Mucosa of stomach (tissue), 1 donor: Measurements from ENCODE around the gene PKP3.

Experiments used
- H3K27me3 ChIP-seq: one replicate; pipeline ENCODE4 v1.7.0; 2013; ENCODE audit warnings: mild to moderate bottlenecking, low read length; ENCODE audit not compliant: control insufficient read depth, insufficient read depth
- H3K36me3 ChIP-seq: one replicate; pipeline ENCODE4 v1.7.0; 2013; ENCODE audit warnings: low read length; ENCODE audit not compliant: control insufficient read depth, insufficient read depth
- H3K4me1 ChIP-seq: one replicate; pipeline ENCODE4 v1.7.0; 2013; ENCODE audit warnings: mild to moderate bottlenecking, low read length; ENCODE audit not compliant: control insufficient read depth, insufficient read depth
- H3K4me3 ChIP-seq: one replicate; pipeline ENCODE4 v1.7.0; 2013; ENCODE audit warnings: low read length
- H3K9ac ChIP-seq: one replicate; pipeline ENCODE4 v1.7.0; 2013; ENCODE audit warnings: mild to moderate bottlenecking, low read length, moderate library complexity
- H3K9me3 ChIP-seq: one replicate; pipeline ENCODE4 v1.7.0; 2013; ENCODE audit warnings: mild to moderate bottlenecking, low read length, moderate library complexity; ENCODE audit not compliant: control insufficient read depth
- donor health status: Pancreatic carcinoma.

PKP3 gene

DNA sequence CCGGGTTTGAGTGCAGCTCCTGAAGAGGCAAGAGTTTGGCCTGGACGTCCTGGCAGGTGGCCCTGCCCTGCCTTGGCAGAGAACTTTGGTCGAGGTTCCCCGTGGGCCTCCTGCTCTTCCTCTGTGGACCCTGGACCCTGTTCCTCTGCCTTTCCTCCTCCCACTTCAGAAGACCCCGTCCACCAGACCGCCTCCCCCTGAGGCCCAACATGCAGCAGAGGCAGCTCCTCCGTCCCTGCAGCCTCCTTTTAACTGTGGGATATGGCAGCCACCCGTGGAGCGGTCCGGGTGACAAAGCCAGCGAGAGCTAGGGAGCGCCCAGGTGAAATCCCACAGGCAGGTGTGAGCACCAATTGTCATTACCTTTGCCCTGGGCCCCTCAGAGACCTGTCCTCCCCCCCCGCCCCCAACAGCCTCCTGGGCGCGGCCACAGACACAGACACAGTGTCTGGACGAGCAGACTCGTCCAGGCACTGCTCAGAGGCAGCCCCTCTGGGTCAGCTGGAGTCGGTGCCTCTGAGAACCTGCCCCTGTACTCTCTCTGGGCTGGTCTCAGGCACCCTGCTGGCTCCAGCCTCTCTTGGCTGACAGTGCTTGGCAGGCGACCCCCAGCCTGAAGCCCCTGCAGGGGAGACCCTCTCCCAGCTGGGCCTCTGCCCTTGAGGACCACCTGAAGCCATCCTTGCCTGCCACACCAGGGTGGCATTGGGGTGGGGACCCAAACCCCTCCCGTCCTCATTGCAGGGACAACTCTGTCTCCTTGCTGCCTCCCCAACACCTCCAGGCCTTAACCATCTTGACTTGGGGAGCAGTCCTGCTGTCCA, 52.0 kb downstream of the PKP3 start:
- no peak overlapping the region for H3K4me3 ChIP-seq
- no peak overlapping the region for H3K9ac ChIP-seq
- peaks cover 35% of the 10 kb centered on the region for H3K4me1 ChIP-seq

GRCh38 chr11:446891-447290, 52.9 kb downstream of the PKP3 start:
- Histone ChIP-seq H3K4me1 (peaks cover 39% of the 10 kb centered on the region), H3K27me3 (peaks cover 5% of the 10 kb centered on the region), H3K36me3 (no peaks in the 10 kb centered on the region), H3K9me3 (no peaks in the 10 kb centered on the region), H3K9ac (no peak overlapping the region), H3K4me3 (no peak overlapping the region)

More for the DNA sequence above, 52.0 kb downstream of the PKP3 start:
- Histone ChIP-seq H3K27me3 (peaks cover 8% of the 10 kb centered on the region), H3K9me3 (no peaks in the 10 kb centered on the region), H3K36me3 (no peaks in the 10 kb centered on the region)

- H3K9me3 ChIP-seq = no peaks in the 10 kb centered on the region
- no peaks in the 10 kb centered on the region for H3K36me3 ChIP-seq
- no peaks in the 10 kb centered on the region for H3K27me3 ChIP-seq
- peaks cover 39% of the 10 kb centered on the region for H3K4me1 ChIP-seq
- peak overlapping the region; percentile 86 for H3K4me3 ChIP-seq
- peak overlapping the region; percentile 67 for H3K9ac ChIP-seq
Measured at GRCh38 chr11:447923-448731, 54.1 kb downstream of the PKP3 start.

- Histone ChIP-seq H3K9ac (peak within 1 kb of the TSS; percentile 72), H3K9me3 (no peaks in the 10 kb centered on the region), H3K4me1 (peaks cover 35% of the 10 kb centered on the region), H3K27me3 (no peaks in the 10 kb centered on the region), H3K4me3 (peak within 1 kb of the TSS; percentile 67), H3K36me3 (no peaks in the 10 kb centered on the region)
Measured at GRCh38 chr11:449889-450808, 56.1 kb downstream of the PKP3 start, which contains the start of gene PTDSS2. Gene PTDSS2, plus strand, starts transcription at chr11:450279. Its CDS starts 177 bp downstream, at chr11:450456.

- Histone ChIP-seq H3K4me3 (peak overlapping the region; percentile 67), H3K36me3 (no peaks in the 10 kb centered on the region), H3K27me3 (no peaks in the 10 kb centered on the region), H3K9ac (peak overlapping the region; percentile 72), H3K4me1 (peaks cover 28% of the 10 kb centered on the region), H3K9me3 (no peaks in the 10 kb centered on the region)
Measured at GRCh38 chr11:450809-451451, 56.9 kb downstream of the PKP3 start.

DNA sequence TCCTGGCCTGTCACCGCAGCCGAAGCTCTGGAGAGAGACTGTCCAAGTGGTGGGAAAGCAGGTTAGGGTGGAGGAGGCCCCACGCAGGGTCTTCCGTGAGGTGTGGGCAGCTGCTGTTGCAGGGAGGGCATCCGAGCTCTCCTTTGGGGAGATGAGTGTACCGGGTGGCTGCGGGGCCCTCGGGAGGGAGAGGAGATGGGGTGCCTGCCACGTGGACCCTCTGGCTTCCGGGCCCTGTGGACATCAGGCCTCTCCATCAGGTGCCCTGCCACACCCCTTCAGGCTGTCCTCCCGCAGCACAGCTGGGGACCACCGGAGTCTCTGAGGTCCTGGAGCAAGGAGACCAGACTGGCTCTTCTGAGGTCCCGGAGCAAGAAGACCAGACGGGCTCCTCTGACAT, 57.7 kb downstream of the PKP3 start:
- no peak overlapping the region for H3K9ac ChIP-seq
- no peak overlapping the region for H3K4me3 ChIP-seq
- no peaks in the 10 kb centered on the region for H3K36me3 ChIP-seq

GRCh38 chr11:452203-452744, 58.3 kb downstream of the PKP3 start:
- peaks cover 27% of the 10 kb centered on the region for H3K4me1 ChIP-seq
- no peak overlapping the region for H3K4me3 ChIP-seq
- H3K9ac ChIP-seq = no peak overlapping the region
- H3K9me3 ChIP-seq = no peaks in the 10 kb centered on the region
- no peaks in the 10 kb centered on the region for H3K27me3 ChIP-seq
- no peaks in the 10 kb centered on the region for H3K36me3 ChIP-seq

More for the DNA sequence above, 57.7 kb downstream of the PKP3 start:
- no peaks in the 10 kb centered on the region for H3K9me3 ChIP-seq
- H3K27me3 ChIP-seq = no peaks in the 10 kb centered on the region
- peaks cover 27% of the 10 kb centered on the region for H3K4me1 ChIP-seq

DNA sequence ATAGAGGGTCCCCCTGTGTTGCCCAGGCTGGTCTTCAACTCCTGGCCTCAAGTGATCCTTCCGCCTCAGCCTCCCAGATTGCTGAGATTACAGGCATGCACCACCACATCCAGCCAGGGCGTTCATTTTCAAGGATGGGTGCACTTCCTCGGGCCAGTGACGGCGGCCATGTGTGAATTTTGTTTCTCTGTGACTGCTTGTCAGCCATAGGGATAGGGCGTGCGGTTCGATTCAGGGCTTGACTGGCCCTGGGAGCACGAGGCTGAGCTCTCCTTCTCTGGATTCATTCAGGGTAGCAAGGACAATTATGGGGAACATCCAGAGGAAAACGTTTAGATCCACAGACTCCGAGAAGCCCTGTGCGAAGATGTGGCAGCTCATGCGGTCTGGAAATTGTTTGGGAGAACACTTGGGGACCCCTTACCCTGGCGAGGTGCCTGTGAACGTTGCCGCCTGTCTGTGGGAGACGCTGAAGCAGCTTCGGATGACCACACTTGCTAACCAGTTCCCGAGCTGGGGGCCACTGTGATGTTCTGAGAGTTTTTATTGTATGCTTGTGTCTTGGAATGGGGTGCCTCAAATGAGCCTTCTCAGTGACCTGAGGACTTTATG, 59.0 kb downstream of the PKP3 start:
- no peak overlapping the region for H3K9ac ChIP-seq
- H3K36me3 ChIP-seq = no peaks in the 10 kb centered on the region

DNA sequence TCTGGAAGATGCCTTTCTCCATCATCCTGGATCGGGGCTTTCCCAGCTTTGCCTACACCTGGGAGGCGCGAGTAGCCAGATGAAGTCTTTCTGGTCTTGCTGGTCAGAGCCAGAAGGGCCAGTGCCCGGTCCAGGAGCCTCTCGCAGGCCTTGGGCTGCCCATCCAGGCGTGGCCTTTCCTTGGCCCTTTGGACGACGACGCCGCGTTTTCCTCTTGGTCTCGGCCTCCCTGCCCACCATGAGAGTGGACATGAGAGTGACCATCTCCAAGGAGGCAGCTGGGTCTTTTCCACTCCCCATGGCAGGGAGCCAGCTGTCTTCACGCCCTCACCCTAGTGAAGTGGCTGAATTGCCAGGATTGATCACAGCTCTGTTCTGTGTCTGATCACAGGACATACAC, 59.6 kb downstream of the PKP3 start:
- Histone ChIP-seq H3K4me1 (peaks cover 25% of the 10 kb centered on the region), H3K9me3 (no peaks in the 10 kb centered on the region), H3K36me3 (no peaks in the 10 kb centered on the region), H3K27me3 (no peaks in the 10 kb centered on the region), H3K4me3 (no peak overlapping the region), H3K9ac (no peak overlapping the region)

More for the DNA sequence above, 59.0 kb downstream of the PKP3 start:
- H3K27me3 ChIP-seq = no peaks in the 10 kb centered on the region
- no peak overlapping the region for H3K4me3 ChIP-seq
- no peaks in the 10 kb centered on the region for H3K9me3 ChIP-seq
- H3K4me1 ChIP-seq = peaks cover 27% of the 10 kb centered on the region

- Histone ChIP-seq H3K27me3 (no peaks in the 10 kb centered on the region), H3K4me1 (peaks cover 21% of the 10 kb centered on the region), H3K9ac (no peak overlapping the region)
Measured at GRCh38 chr11:454043-454442, 60.0 kb downstream of the PKP3 start.

More at GRCh38 chr11:454043-454442, 60.0 kb downstream of the PKP3 start:
- Histone ChIP-seq H3K4me3 (no peak overlapping the region), H3K9me3 (no peaks in the 10 kb centered on the region), H3K36me3 (no peaks in the 10 kb centered on the region)
